ENCODE measurements around the gene AMIGO2. TPM values are rescaled to one million over a fixed set of nuclear protein-coding genes. Genes with fewer than 3 reads are reported as not detected.
A peak's percentile ranks its signal among the peaks of the same experiment; 100 is the strongest.

The AMIGO2 gene
- total and polyA plus RNA-seq, 9 donors: 13.1 to 65.5 (median 29.2) TPM

- Histone ChIP-seq H3K4me3 (no peak overlapping the region), H3K27ac (no peak overlapping the region), H3K36me3 (no peaks in the 10 kb centered on the region), H3K4me1 (ENCODE audit: insufficient read depth) (peaks cover 4% of the 10 kb centered on the region), H3K27me3 (no peaks in the 10 kb centered on the region), H3K9me3 (no peaks in the 10 kb centered on the region)
- intact Hi-C loops (cut with DNase I): loop anchor here (5.0 to 10.0 kb wide), 5 partner anchors 351 to 671 kb away; partner anchors contain the start of gene RPAP3 (in 1 of the 4)
- TF ChIP-seq POLR2A (IDR thresholded peaks at IDR 0.05): no peak
- TF ChIP-seq, protein P1, sequence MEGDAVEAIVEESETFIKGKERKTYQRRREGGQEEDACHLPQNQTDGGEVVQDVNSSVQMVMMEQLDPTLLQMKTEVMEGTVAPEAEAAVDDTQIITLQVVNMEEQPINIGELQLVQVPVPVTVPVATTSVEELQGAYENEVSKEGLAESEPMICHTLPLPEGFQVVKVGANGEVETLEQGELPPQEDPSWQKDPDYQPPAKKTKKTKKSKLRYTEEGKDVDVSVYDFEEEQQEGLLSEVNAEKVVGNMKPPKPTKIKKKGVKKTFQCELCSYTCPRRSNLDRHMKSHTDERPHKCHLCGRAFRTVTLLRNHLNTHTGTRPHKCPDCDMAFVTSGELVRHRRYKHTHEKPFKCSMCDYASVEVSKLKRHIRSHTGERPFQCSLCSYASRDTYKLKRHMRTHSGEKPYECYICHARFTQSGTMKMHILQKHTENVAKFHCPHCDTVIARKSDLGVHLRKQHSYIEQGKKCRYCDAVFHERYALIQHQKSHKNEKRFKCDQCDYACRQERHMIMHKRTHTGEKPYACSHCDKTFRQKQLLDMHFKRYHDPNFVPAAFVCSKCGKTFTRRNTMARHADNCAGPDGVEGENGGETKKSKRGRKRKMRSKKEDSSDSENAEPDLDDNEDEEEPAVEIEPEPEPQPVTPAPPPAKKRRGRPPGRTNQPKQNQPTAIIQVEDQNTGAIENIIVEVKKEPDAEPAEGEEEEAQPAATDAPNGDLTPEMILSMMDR (IDR thresholded peaks at IDR 0.05): no peak
- TF ChIP-seq EP300 (IDR thresholded peaks at IDR 0.05): no peak
- WGBS, 3 donors: 51 to 60% (median 60%) methylated on average over 5 of the region's 5 CpGs
- no peak for DNase-seq
Observed at GRCh38 chr12:47033789-47034555, 45.8 kb downstream of the AMIGO2 start.

- no peaks in the 10 kb centered on the region for H3K27me3 ChIP-seq
- intact Hi-C loops (cut with DNase I): loop anchor here (5.0 to 10.0 kb wide), 5 partner anchors 352 to 672 kb away; partner anchors contain the start of gene RPAP3 (in 1 of the 4)
- H3K27ac ChIP-seq: no peak overlapping the region
- no peaks in the 10 kb centered on the region for H3K9me3 ChIP-seq
- H3K4me3 ChIP-seq: no peak overlapping the region
- TF ChIP-seq EP300 (IDR thresholded peaks at IDR 0.05): no peak
- TF ChIP-seq, protein P1 (IDR thresholded peaks at IDR 0.05): no peak
- no peak for TF ChIP-seq POLR2A (IDR thresholded peaks at IDR 0.05)
- no peaks in the 10 kb centered on the region for H3K36me3 ChIP-seq
- peaks cover 4% of the 10 kb centered on the region for H3K4me1 ChIP-seq (ENCODE audit: insufficient read depth)
- 40 to 54% (median 48%) methylated on average over 5 of the region's 5 CpGs for WGBS, 3 donors
- DNase-seq: peak in 4 of 5 donors; percentile 35 to 56 (median 43)
Observed at GRCh38 chr12:47033081-47033480, 46.7 kb downstream of the AMIGO2 start.

DNA sequence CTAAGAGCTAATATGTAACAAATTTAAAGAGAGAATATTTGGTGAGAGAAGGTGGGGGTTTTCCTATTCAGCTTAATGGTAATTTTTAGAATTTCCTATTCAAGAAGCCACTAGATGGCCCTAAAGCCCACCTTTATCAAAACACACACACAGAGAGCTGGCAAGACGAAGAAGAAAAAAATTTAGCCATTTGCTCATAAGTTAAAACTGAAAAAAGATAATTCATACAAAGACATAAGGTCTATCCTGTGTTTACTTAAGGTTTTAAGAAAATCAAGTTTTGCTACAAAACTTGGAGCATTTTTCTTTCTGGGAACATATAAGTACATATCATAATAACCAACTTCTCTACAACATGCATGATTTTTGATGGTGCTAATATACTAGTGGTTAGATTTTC lies 47.1 kb downstream of the AMIGO2 start:
- 0 to 3% (median 2%) methylated on average over 1 of the region's 1 CpG for WGBS, 3 donors

GRCh38 chr12:47029903-47030302 lies 49.9 kb downstream of the AMIGO2 start:
- DNase-seq: no peak
- Histone ChIP-seq H3K4me3 (no peak overlapping the region), H3K9me3 (no peaks in the 10 kb centered on the region), H3K27ac (no peak overlapping the region), H3K4me1 (ENCODE audit: insufficient read depth) (peaks cover 4% of the 10 kb centered on the region), H3K36me3 (no peaks in the 10 kb centered on the region), H3K27me3 (no peaks in the 10 kb centered on the region)
- intact Hi-C loops (cut with DNase I): loop anchor here (5.0 to 10.0 kb wide), 5 partner anchors 355 to 675 kb away; partner anchors contain the start of gene RPAP3 (in 1 of the 4)
- 90 to 99% (median 97%) methylated on average over 2 of the region's 2 CpGs for WGBS, 3 donors
- no peak for TF ChIP-seq POLR2A (IDR thresholded peaks at IDR 0.05)
- no peak for TF ChIP-seq EP300 (IDR thresholded peaks at IDR 0.05)
- TF ChIP-seq, protein P1 (IDR thresholded peaks at IDR 0.05): no peak

More for the DNA sequence above, 47.1 kb downstream of the AMIGO2 start:
- no peaks in the 10 kb centered on the region for H3K27me3 ChIP-seq
- H3K4me1 ChIP-seq (ENCODE audit: insufficient read depth): peaks cover 4% of the 10 kb centered on the region
- intact Hi-C loops (cut with DNase I): loop anchor here (5.0 to 10.0 kb wide), 5 partner anchors 352 to 672 kb away; partner anchors contain the start of gene RPAP3 (in 1 of the 4)
- H3K4me3 ChIP-seq: no peak overlapping the region
- no peak overlapping the region for H3K27ac ChIP-seq
- H3K9me3 ChIP-seq: no peaks in the 10 kb centered on the region
- DNase-seq: no peak
- TF ChIP-seq, protein P1 (IDR thresholded peaks at IDR 0.05): peak; percentile 31 to 88 (median 55)
- TF ChIP-seq POLR2A (IDR thresholded peaks at IDR 0.05): no peak
- no peaks in the 10 kb centered on the region for H3K36me3 ChIP-seq

Measured in ovary (tissue), 9 donors.